Activated T-helper 1 cell treated with anti-CD3 and anti-CD28 coated beads, Interleukin-2, amount 50 U/mL, for 16 hours (primary cell): ENCODE measurements around the gene UBE2E1.
"Not testable (repeated sequence)": the region's sequence is repeated elsewhere in the genome, so short reads cannot be mapped to it uniquely, and the experiment has no call there.

Source experiments
- DNase-seq, 2 donors: peaks; one replicate each; pipeline ENCODE4 v3.0.0-alpha.2; 2020; ENCODE audit warnings: low read depth in 1 of 2, low spot score in 1 of 2

The UBE2E1 gene

GRCh38 chr3:23877329-23877980 is 71.7 kb downstream of the UBE2E1 start:
- no peak for DNase-seq

GRCh38 chr3:23879485-23879884 is 73.7 kb downstream of the UBE2E1 start:
- DNase-seq = no peak

- DNase-seq = no peak
These were observed 75.1 kb downstream of the UBE2E1 start for GRCh38 chr3:23880703-23881339.

- DNase-seq = not testable (repeated sequence)
These were observed 76.2 kb downstream of the UBE2E1 start for GRCh38 chr3:23881993-23882392.

GRCh38 chr3:23882487-23882918 is 76.7 kb downstream of the UBE2E1 start:
- no peak for DNase-seq

GRCh38 chr3:23884481-23884880 is 78.7 kb downstream of the UBE2E1 start:
- DNase-seq = no peak

- DNase-seq = no peak
These were observed 79.5 kb downstream of the UBE2E1 start for GRCh38 chr3:23885210-23885609.

- no peak for DNase-seq
These were observed 80.6 kb downstream of the UBE2E1 start for GRCh38 chr3:23886311-23886710.

GRCh38 chr3:23888617-23889228 is 83.0 kb downstream of the UBE2E1 start:
- no peak for DNase-seq

GRCh38 chr3:23889386-23889785 is 83.6 kb downstream of the UBE2E1 start:
- DNase-seq = no peak

- no peak for DNase-seq
These were observed 84.2 kb downstream of the UBE2E1 start for GRCh38 chr3:23889950-23890349.

GRCh38 chr3:23894254-23895061 is 88.7 kb downstream of the UBE2E1 start:
- DNase-seq = no peak

- no peak for DNase-seq
These were observed 89.4 kb downstream of the UBE2E1 start for GRCh38 chr3:23895181-23895580.

GRCh38 chr3:23900744-23901143 is 95.0 kb downstream of the UBE2E1 start:
- DNase-seq = no peak

GRCh38 chr3:23904545-23904944 is 98.8 kb downstream of the UBE2E1 start:
- no peak for DNase-seq

GRCh38 chr3:23909341-23909740 is 103.6 kb downstream of the UBE2E1 start:
- no peak for DNase-seq

- no peak for DNase-seq
These were observed 105.6 kb downstream of the UBE2E1 start for GRCh38 chr3:23911397-23911796.

- not testable (repeated sequence) for DNase-seq
These were observed 106.6 kb downstream of the UBE2E1 start for GRCh38 chr3:23912335-23912734.

- DNase-seq = no peak
These were observed 107.4 kb downstream of the UBE2E1 start for GRCh38 chr3:23913182-23913581.

GRCh38 chr3:23913873-23914743 is 108.4 kb downstream of the UBE2E1 start:
- no peak for DNase-seq
